ENCODE measurements around the gene CCDC142. TPM values are rescaled to one million over a fixed set of nuclear protein-coding genes. Genes with fewer than 3 reads are reported as not detected.

Gene CCDC142
- total and polyA plus RNA-seq, 9 of the 15 experiments (the other 6 are each of a cell fraction or from before 2014, with no cell fraction given), result 0.55 to 11.7 (median 7.2) TPM

- TF ChIP-seq REST (IDR thresholded peaks at IDR 0.05; ENCODE audit: borderline replicate concordance) (no peak), REST (CRISPR knock-in tag; IDR thresholded peaks at IDR 0.05; ENCODE audit: low read depth) (no peak)
Measured at GRCh38 chr2:74427551-74427950, 55.2 kb downstream of the CCDC142 start (continued).

All from K562 (cell line).